Measurements from ENCODE around the gene PHTF1. TPM values are rescaled to one million over a fixed set of nuclear protein-coding genes. Genes with fewer than 3 reads are reported as not detected.

The PHTF1 gene
- polyA plus RNA-seq, 1 donor (not counting 4 experiments of a cell fraction or from before 2014, with no cell fraction given): 6.8 TPM

- TF ChIP-seq CTCF (optimal IDR thresholded peaks at IDR 0.05 in 1 of 3, IDR thresholded peaks at IDR 0.05 in 1 of 3, conservative IDR thresholded peaks at IDR 0.05 in 1 of 3; ENCODE audit: extremely low read depth in 1 of 3, insufficient read depth in 2 of 3, low read length in 3 of 3) (no peak), EZH2 (IDR thresholded peaks at IDR 0.05; ENCODE audit: low read length) (no peak)
- no peak for DNase-seq (ENCODE audit: low read depth, low spot score)
- no peaks in the 10 kb centered on the region for H3K9me1 ChIP-seq (ENCODE audit: control insufficient read depth, extremely low read depth, insufficient read depth, low read length)
- no peak overlapping the region for H2AFZ ChIP-seq (ENCODE audit: control insufficient read depth, low read length)
- no peaks in the 10 kb centered on the region for H3K9me3 ChIP-seq (ENCODE audit: control insufficient read depth, low read depth, low read length)
- no peak overlapping the region for H3K9ac ChIP-seq (ENCODE audit: control insufficient read depth, extremely low read depth, insufficient read depth, low read length)
- no peak overlapping the region for H3K27ac ChIP-seq (ENCODE audit: control insufficient read depth, insufficient read depth, low read length)
- no peaks in the 10 kb centered on the region for H3K36me3 ChIP-seq (ENCODE audit: control insufficient read depth in 2 of 2, extremely low read depth in 1 of 2, insufficient read depth in 2 of 2, low read length in 2 of 2)
- H3K4me2 ChIP-seq (ENCODE audit: control insufficient read depth, extremely low read depth, insufficient read depth, low read depth, low read length): no peak overlapping the region
- H3K4me3 ChIP-seq (ENCODE audit: control insufficient read depth in 2 of 3, extremely low read depth in 1 of 3, insufficient read depth in 2 of 3, low read depth in 1 of 3, low read length in 3 of 3): no peak overlapping the region
- H3K4me1 ChIP-seq (ENCODE audit: control insufficient read depth, extremely low read depth, insufficient read depth, low read length): peaks cover 14% of the 10 kb centered on the region
- FAIRE-seq: no peak
- no peaks in the 10 kb centered on the region for H3K79me2 ChIP-seq (ENCODE audit: control insufficient read depth, insufficient read depth, low read length)
- no peaks in the 10 kb centered on the region for H4K20me1 ChIP-seq (ENCODE audit: control insufficient read depth, extremely low read depth, insufficient read depth, low read length)
- dilution Hi-C loops (cut with MboI; ENCODE audit: extremely low pct_ligation_motif_present, low sequenced_read_pairs): no loop called here
- no peaks in the 10 kb centered on the region for H3K27me3 ChIP-seq (ENCODE audit: control insufficient read depth, extremely low read depth, insufficient read depth, low read length)
Measured at GRCh38 chr1:113654883-113655282, 104.4 kb downstream of the PHTF1 start.

- DNase-seq (ENCODE audit: low read depth, low spot score): no peak
- TF ChIP-seq EZH2 (IDR thresholded peaks at IDR 0.05; ENCODE audit: low read length) (no peak), CTCF (optimal IDR thresholded peaks at IDR 0.05 in 1 of 3, IDR thresholded peaks at IDR 0.05 in 1 of 3, conservative IDR thresholded peaks at IDR 0.05 in 1 of 3; ENCODE audit: extremely low read depth in 1 of 3, insufficient read depth in 2 of 3, low read length in 3 of 3) (no peak)
- no peak overlapping the region for H2AFZ ChIP-seq (ENCODE audit: control insufficient read depth, low read length)
- H3K4me1 ChIP-seq (ENCODE audit: control insufficient read depth, extremely low read depth, insufficient read depth, low read length): peaks cover 12% of the 10 kb centered on the region
- H3K9me3 ChIP-seq (ENCODE audit: control insufficient read depth, low read depth, low read length): no peaks in the 10 kb centered on the region
- H3K4me3 ChIP-seq (ENCODE audit: control insufficient read depth in 2 of 3, extremely low read depth in 1 of 3, insufficient read depth in 2 of 3, low read depth in 1 of 3, low read length in 3 of 3): no peak overlapping the region
- no peak for FAIRE-seq
- H3K36me3 ChIP-seq (ENCODE audit: control insufficient read depth in 2 of 2, extremely low read depth in 1 of 2, insufficient read depth in 2 of 2, low read length in 2 of 2): no peaks in the 10 kb centered on the region
- H3K27me3 ChIP-seq (ENCODE audit: control insufficient read depth, extremely low read depth, insufficient read depth, low read length): no peaks in the 10 kb centered on the region
- H3K79me2 ChIP-seq (ENCODE audit: control insufficient read depth, insufficient read depth, low read length): no peaks in the 10 kb centered on the region
- no peak overlapping the region for H3K4me2 ChIP-seq (ENCODE audit: control insufficient read depth, extremely low read depth, insufficient read depth, low read depth, low read length)
- H3K27ac ChIP-seq (ENCODE audit: control insufficient read depth, insufficient read depth, low read length): no peak overlapping the region
- no peak overlapping the region for H3K9ac ChIP-seq (ENCODE audit: control insufficient read depth, extremely low read depth, insufficient read depth, low read length)
- no peaks in the 10 kb centered on the region for H4K20me1 ChIP-seq (ENCODE audit: control insufficient read depth, extremely low read depth, insufficient read depth, low read length)
- no peaks in the 10 kb centered on the region for H3K9me1 ChIP-seq (ENCODE audit: control insufficient read depth, extremely low read depth, insufficient read depth, low read length)
- dilution Hi-C loops (cut with MboI; ENCODE audit: extremely low pct_ligation_motif_present, low sequenced_read_pairs): no loop called here
Measured at GRCh38 chr1:113653741-113654140, 105.5 kb downstream of the PHTF1 start.

Data from keratinocyte (primary cell).